Cerebellar cortex (tissue), 1 donor: Measurements from ENCODE around the gene RAB3B.

Experiments used
- DNase-seq: peaks from one replicate; pipeline ENCODE4 v3.0.0-alpha.2; 2015; ENCODE audit warnings: low spot score

The RAB3B gene

DNA sequence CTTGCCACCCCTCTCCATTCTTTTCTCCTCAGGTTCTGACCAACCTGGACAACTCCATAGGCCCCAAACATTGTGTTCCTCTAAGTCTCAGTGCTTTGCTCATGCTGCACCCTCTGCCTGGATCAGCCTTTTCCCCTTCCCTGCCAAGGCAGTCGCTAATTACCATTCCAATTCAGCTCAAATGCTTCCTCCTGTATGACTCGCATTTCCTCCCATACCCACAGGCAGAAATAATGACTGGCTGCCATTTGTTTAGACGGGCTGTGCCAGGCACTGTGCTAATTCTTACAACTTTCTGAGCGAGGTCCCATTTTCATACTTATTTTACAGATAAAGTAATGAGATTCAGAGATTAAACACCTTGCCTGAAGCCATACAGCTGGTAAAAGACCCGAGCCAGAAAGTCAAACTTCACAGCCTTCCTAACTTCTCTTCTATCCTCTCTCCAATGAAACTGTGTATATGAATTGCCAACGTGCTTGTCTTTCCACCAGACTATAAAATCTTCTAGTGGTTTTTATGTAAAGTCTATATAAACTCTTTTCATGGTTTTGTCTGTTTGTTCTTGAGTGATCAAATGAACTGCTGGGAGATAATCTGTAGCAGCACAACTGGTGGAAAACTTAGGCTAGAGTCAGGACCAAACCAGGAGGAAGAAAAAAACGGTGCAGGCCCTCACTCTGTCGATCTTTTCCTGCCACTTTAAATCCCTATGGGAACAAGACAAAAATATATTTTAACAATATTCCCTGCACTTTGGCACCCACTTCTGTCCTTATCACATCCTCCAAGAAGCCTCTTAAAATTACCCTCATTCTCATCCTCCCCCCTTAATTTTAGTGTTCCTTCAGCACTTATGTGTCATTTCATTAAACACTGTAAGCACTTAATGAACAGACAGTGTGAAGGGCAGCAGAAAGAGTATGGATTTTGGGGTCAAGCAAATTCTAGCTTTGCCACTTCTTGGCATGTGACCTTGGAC lies 33.7 kb downstream of the RAB3B start:
- DNase-seq = no peak

DNA sequence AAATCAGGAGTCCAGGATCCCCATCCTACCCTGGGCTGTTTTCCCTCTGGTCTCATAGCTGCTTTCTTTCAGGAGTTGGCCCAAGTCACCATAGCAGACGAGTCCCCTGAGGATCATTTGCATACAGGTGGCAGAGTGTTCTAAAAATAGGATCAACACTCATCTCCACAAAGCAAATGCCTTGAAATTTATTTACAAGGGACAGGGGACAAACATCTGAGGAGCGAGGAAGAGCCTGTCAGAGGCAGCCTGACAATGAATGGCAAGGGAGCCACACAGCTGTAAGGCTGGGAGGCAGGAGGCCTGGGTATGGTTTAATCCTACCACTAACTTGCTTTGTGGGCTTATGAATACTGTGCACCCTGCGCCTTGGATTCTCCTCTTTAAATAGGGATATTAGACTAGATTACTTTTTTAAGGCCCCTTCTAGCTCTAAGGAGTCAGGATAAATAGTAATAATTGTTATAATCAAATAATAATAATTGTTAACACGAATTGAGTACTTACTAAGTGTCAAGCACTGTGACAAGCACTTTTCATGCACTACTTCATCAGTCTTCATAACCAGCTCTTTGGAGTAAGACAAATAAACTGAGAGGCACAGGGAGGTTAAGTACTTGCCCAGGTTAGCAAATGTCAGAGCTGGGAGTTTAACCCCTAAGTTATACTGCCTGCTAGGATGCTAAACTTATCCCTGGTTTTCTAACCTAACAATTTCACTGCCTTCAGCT lies 34.5 kb downstream of the RAB3B start:
- DNase-seq = peak; percentile 3

DNA sequence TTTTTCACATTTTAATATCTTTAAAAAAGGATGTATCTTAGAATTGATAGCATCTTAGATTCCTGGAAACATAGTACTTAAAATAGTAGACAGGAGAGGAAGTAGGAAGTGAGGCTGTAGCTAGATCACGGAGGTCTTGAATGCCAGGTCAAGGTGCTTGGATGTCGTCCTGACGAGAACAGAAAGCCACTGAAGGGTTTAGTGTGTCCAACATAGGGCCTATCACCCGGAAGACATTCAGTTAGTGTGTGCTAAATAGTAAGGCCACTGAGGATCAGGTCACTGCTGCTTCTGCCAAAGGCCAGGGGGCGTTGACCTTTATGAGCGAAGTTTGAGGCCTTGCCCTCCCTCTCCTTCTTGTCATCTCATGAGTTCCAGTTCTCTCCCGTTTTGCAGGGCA lies 35.7 kb downstream of the RAB3B start:
- no peak for DNase-seq

DNA sequence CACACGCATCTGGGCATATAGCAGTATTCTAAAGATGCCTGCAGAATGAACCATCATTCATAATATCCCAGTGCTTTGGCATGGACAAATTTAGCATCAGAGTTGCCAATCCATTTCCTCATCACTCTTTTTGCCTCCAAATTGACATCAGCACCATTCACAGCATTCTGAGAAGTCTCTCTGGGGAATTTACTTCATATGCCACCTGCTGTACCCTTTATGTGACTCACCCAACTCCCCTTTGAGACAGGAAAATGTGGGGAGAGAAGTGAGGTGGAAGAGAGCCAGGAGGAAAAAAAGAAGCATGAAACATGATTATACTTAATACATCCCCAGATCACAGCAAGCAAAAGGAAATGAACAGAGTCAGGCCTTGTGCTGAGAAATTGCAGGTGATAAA lies 37.4 kb downstream of the RAB3B start:
- no peak for DNase-seq

DNA sequence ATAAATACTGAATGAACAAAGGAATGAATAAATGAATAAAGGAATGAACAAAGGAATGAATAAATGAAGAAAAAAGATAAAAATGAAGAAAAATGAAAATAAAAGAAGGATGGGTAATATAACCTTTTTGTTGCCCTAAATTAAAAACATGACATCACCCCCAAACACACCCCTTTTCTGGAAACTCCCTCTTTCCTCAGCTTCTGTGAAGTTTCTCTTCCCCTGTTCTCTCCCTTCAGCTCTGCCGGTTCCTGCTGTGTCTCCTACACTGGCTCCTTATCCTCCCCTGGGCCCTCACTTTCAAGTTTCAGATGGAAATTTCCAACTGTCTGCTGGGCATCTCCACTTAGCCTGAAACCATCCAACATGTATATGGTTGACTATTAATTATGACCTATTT lies 37.9 kb downstream of the RAB3B start:
- no peak for DNase-seq

DNA sequence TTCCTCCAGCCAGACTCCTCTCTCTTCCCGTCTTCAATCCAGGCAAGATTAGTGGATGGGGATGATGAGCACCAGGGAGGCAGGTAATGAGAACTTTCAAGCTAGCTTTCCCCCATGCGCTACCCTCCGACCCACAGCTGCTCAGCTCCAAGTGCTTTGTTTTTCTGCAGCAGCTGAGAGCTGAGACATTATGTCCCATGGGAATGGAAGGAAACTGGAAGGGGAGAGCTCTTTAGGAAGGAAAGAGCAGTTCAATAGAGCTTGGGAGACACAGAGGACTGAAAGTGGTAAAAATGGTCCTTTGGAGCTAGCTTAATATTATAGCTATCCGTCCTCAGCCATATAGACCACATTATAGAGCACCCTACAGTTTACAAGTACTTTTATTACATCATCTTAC lies 39.8 kb downstream of the RAB3B start:
- DNase-seq = no peak

DNA sequence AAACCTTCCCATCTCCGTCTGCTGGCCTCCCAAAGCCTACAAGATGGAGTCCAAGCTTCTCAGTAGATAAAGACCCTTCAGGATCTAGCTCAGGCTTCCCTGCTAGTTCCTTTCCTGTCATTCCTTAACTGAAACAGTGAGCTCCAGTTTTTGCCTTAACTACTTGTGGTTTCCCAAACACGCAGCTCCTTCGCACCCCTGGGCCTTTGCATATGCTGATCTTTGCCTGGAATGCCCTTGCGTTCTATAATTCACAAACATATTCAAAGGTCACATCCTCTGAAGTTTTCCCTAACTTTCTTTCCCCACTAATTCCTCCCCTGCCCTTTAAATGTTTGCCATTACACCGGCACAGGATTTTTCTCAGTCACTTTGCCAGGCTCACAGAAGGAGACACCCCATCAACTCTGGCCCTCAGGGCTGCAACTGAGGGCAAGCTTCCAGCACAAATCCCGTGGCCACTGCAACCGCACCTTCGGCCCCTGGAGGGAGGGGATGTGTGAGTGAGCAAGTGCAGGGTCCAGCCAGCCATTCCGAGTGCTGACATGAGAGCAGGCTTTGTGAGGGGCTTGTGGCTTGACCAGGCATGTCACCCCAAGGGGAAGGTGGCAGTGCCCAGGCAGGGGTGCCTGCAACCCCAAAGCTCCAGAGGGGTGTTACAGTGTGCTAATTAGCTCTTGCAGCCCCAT lies 41.3 kb downstream of the RAB3B start:
- DNase-seq = no peak

DNA sequence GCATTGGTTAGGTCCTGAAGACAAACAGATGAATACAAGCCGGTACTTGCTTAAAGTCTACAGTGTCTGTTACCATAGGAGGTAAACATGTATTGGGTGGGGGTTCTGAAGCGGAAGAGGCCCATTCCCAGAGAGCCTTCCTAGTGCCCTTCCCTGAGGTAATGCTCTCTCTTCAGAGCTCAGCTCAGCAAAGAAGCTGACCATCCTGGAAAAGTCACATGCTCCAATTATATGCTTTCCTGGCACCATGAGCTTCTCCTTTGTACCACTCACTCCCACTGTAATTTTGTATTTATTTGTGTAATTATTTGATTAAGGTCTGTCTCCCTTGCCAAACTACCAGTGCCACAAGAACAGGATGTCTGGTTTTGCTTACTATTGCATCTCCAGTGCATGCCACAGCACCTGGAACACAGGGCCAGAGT lies 42.0 kb downstream of the RAB3B start:
- no peak for DNase-seq

DNA sequence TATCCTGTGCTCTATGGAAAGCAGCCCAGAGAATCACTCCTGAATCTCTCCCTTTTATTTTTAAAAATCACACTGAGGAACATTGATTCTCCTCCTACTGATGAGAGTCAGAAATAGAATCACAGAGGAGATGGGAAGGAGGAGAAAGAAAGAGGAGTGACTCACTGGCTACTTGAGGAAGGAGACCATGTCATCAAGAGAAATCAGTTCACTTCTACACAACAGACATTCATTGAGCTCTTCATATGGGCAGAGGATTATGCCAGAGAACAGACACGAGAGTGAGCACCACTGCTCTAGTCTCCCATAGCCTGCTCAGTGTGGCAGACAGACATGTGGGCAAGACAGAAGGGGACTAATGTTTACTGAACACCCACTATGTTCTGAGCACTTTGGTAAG lies 44.2 kb downstream of the RAB3B start:
- no peak for DNase-seq

DNA sequence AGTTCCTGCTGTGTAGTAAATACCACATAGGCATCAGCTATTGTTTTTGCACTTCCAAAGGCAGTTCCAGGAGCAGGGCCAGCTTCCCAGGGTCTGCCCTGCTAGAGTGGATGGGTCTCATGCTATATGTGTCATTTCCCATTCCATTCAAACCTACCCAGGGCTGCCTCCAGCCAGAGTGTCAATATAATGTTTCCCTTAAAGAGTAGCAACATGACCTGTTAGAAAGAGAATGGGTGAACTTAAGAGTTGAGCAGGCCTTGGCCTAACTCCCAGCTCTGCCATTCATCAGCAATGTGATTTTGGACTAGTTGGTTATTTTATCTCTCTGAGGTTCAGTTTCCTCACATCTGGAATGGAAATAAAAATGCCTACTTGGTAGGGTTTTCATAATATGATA lies 44.9 kb downstream of the RAB3B start:
- no peak for DNase-seq

DNA sequence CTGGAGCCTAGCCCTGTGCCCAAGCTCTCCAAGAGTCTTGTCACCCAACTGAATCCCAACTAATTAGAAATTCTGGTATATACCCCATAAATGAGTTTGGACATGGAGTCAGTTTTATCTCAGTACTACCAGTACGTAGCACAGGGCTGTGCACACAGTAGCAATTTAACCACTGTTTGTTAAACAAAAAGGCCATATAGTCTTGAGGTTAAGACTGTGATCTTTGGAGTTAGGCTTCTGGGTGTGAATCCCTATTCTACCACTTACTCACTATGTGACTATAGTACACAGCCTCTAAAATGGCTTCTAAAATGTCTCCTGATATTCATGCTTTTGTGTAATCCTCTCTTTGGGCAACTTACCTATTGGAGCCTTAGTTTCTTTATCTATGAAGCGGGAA lies 48.2 kb downstream of the RAB3B start:
- no peak for DNase-seq

DNA sequence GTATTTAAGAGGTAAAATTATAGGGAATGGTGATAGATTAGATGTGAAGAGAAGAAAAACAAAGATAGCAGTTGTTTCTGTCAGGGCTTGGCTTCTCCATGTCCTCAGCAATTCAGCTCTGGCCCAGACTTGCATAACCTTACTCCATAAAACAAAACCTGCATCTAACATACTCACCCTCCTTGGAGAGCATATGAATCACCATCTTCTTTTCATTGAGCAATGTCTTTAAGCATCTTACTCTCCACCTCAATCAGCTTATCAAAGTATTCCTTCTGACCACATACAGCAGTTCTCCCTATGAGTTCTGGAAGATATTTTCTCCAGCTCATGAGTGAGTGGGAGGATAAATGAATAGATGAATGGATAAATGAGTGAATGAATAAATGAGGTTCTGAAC lies 49.0 kb downstream of the RAB3B start:
- no peak for DNase-seq

DNA sequence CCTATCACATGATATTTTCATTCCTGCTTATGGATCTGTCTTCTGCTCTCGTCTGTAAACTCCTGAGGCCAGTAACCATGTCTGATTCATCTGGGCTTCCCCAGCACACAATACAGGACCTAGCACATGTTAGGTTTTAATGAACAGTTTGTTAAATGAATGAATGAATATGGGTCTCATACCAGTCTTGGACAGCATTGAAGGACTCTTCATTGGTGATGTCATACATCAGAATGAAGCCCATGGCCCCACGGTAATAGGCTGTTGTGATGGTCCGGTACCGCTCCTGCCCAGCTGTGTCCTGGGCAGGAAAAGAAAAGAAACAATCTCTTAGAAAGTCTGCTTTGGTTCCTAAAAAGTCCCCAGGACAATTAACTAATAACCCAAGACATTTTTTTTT lies 53.4 kb downstream of the RAB3B start:
- no peak for DNase-seq

DNA sequence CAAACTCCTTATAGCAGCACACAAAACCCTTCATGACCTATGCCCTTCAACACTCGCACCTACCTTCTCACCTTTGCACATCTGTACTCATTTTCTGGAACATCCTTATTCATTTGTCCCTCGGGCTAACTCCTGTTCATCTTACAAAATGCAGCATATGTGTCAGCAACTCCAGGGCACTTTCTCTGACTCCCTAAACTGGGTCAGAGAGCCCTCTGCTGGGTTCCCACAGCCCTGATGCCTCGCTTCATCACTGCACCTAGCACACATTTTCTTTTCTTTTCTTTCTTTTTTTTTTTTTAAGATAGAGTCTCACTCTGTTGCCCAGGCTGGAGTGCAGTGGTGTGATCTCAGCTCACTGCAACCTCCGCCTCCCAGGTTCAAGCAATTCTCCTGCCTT lies 54.0 kb downstream of the RAB3B start:
- DNase-seq = peak; percentile 5

DNA sequence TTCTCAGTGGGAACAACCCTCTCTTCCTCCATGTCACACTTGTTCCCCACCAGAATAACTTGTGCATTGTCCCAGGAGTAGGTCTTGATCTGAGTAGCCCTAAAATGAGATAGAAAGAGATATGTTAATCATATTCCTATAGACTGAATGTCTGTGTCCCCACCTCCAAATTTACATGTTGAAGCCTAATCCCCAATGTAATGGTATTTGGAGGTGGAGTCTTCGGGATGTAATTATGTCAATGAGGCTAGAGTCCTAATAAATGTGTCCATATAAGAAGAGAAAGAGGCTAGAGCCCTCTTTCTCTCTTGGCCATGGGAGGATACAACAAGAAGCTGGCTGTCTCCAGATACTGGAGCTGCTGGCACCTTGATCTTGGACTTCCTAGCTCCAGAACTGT lies 57.2 kb downstream of the RAB3B start:
- no peak for DNase-seq

DNA sequence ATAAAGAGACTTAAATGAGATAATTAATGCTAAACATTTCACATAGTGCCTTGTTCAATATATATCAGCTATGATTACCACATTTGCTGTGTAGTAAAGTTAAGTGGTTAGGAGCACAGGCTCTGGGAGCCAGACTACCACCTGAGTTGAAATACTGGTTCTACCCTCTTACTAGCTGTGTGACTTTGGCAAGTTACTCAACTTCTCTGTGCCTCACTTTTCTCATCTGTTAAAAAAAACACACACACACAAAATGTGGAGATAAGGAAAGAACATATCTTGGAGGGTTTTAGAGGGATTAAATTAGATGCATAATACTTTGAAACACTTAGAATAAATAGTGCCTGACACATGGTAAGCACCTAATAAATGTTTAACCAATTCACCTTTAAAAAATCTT lies 60.2 kb downstream of the RAB3B start:
- DNase-seq = no peak

DNA sequence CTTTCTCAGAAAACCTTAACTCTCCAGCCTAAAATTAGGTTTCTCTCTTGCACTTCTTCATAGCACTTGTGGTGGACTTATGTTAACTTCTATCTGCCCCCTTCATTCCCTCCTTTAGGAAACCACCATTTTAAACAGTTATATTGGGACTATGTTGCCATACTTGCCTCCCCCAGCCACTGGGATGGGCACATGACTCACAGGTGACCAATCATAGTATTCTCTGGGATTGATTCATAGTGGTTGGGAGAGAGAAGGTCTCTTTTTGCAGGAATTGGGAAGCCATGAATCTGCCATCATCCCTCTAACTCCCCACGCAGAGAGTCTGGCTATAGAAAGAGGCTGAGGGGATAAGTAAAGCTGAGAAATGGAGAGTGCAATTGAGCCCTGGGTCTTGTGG lies 61.6 kb downstream of the RAB3B start:
- no peak for DNase-seq

DNA sequence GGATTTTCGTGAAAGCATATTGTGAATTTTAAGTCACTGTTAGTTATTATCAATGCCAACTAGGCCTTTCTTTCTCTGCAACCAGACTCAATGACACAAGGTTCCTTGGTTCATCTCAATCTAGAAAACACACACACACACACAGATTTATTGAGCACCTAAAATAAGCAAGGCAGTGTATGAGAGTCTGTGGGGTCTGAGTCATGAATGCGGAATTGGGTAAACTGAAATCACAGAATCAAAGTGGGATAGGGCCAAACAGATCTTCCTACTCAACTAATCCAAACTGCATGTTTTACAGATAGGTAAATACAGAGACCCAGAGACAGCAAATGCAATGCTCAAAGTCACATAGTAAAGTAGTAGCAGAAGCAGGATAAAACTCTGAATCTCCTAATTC lies 63.5 kb downstream of the RAB3B start:
- DNase-seq = no peak

DNA sequence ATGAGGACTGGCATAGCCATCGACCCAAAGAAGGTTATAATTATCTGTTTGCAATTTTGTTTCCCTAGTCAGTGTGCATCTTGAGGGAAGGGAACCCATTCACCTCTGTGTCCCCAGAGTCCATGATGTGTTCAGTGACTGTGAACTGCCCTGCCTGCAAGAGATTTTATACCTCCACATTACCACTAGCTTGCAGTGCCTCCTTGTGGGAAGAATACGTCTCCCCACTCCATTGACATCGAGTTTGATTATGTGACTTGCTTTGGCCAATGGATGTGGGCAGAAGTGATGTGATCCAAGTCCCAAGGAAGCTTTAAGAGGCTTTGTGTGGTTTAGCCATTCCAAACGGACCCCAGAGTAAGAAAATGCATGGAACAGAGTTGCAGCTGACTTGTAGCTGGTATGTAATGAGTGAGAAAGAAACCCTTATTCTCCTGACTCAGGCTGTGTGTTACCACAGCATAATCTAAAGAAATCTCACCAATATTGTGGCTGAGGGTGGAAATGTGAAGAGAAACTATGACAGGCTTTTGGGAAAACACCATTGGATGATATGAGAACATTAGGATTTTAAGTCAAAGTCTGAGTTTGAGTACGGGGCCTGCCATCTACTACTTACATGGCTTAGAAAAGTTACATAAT lies 64.2 kb downstream of the RAB3B start:
- DNase-seq = peak; percentile 27

DNA sequence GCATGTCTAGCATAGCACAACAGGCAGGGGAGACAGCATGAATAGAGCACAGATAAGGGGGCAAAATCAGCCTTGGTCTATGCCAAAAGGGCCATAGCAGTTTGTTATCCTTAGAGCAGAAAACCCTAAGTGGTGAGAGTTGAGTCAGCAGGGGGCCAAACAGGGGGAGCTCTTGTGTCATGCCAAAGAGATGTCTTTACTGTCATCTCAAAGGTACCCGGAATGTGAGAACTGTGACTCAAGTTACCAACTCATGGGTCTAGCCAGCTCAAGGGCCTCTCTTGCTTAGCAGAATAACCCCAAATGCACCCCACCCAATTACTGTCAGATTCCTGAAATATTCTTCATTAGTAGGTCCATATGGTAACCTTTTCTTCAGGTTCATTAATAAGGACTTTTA lies 66.0 kb downstream of the RAB3B start:
- DNase-seq = no peak

DNA sequence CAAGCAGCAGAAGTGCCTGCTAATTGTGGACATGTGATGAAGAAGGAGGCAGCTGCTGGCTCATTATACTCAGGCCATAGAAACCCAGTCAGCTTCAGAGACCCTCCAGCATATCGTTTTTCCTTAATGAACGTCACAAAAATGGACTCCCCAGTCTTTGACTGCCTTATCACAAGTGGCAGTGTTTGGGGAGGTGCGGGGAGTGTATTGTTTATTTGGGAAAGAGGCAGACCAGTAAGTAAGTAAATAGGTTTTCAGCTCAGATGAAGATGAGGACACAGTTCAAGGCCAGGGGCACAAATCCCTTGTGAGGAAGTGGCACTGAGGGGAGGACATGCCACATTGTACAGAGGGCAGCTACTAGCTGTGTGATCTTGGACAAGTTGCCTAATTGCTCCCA lies 68.5 kb downstream of the RAB3B start:
- no peak for DNase-seq

DNA sequence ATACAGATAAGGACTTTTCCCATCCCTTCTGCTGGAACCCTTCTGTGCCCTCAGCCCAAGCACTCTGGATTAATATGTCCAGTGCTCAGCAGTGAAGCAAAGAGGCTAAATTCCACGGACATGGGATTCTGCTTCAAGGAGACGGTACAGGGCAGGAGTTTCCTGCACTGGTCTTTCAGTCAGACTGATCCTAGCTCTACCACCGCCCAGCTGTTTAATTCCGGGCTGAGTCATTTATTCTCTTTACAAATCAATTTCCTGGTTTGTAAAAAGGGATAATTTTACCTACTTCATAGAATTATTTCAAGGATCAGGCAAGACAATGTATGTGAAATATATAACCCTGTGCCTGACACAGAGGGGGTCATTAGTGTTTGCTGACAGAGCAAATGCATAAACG lies 70.4 kb downstream of the RAB3B start:
- no peak for DNase-seq
